Testis (tissue), 3 donors: ENCODE data around the gene CYP26A1. TPM values are rescaled to one million over a fixed set of nuclear protein-coding genes. Genes with fewer than 3 reads are reported as not detected.

Experiments used
- DNase-seq: peaks from one replicate; pipeline ENCODE4 v3.0.0-alpha.2; 2019
- H3K27ac ChIP-seq, 2 donors: fragments of 200-600 bp; sonication (generic); one replicate each; pipeline ENCODE4 v1.5.1; 2019
- H3K27me3 ChIP-seq: fragments of 200-600 bp; sonication (generic); one replicate; pipeline ENCODE4 v1.5.1; 2019
- H3K36me3 ChIP-seq: fragments of 200-600 bp; sonication (generic); one replicate; pipeline ENCODE4 v1.5.1; 2017; ENCODE audit warnings: low read depth; ENCODE audit errors: missing control alignments
- H3K4me1 ChIP-seq: fragments of 200-600 bp; sonication (generic); one replicate; pipeline ENCODE4 v1.5.1; 2019
- H3K4me3 ChIP-seq, 2 donors: fragments of 200-600 bp; sonication (generic); one replicate each; pipeline ENCODE4 v1.5.1; 2017 to 2019
- H3K9me3 ChIP-seq: fragments of 200-600 bp; sonication (generic); one replicate; pipeline ENCODE4 v1.5.1; 2017
- POLR2A ChIP-seq: fragments of 450-650 bp; IDR thresholded peaks from one replicate; pipeline ENCODE4 v1.6.1; 2017; ENCODE audit warnings: antibody characterized with exemption, mild to moderate bottlenecking, moderate library complexity
- WGBS, 2 donors: methylation state at CpG; one replicate each; pipeline ENCODE4 v1.1.5; 2018; 5-methylcytosine and 5-hydroxymethylcytosine counted together
- intact Hi-C: fragments of 100-400 bp; cut with DNase I; formaldehyde crosslinking; loops from one replicate; pipeline ENCODE4 v1.15.1; 2023; ENCODE audit warnings: low total_unique reads
- polyA plus RNA-seq: library from polyadenylated mRNA; stranded (reverse); fragments of 350-450 nt; fragmentation: Illumina TruSeq; extraction: RNeasy Lipid Tissue Mini Kit (QIAGEN cat#74804); gene quantifications from one replicate; pipeline ENCODE4 v1.2.3, GENCODE V29; 2014; ENCODE audit warnings: low read depth, low replicate concordance; ENCODE audit not compliant: insufficient read depth
- total RNA-seq, 2 donors: library from RNA; depleted of rRNA; stranded (reverse); fragments of >200 nt; gene quantifications; one replicate each; pipeline ENCODE4 v1.2.3, GENCODE V29; 2016
- TF ChIP-seq, protein P1 (sequence below), 3 experiments: fragments of 450-650 bp in 2 of 3; fragments of 200-600 bp in 1 of 3; sonication (generic) in 1 of 3; IDR thresholded peaks; one replicate each; pipeline ENCODE4 v1.5.1; 2016 to 2019; ENCODE audit warnings: antibody characterized with exemption in 3 of 3, mild to moderate bottlenecking in 2 of 3, moderate library complexity in 1 of 3

Gene CYP26A1
- total and polyA plus RNA-seq, 3 donors from 2014 or later, result 0.57 TPM; not detected in 2

DNA sequence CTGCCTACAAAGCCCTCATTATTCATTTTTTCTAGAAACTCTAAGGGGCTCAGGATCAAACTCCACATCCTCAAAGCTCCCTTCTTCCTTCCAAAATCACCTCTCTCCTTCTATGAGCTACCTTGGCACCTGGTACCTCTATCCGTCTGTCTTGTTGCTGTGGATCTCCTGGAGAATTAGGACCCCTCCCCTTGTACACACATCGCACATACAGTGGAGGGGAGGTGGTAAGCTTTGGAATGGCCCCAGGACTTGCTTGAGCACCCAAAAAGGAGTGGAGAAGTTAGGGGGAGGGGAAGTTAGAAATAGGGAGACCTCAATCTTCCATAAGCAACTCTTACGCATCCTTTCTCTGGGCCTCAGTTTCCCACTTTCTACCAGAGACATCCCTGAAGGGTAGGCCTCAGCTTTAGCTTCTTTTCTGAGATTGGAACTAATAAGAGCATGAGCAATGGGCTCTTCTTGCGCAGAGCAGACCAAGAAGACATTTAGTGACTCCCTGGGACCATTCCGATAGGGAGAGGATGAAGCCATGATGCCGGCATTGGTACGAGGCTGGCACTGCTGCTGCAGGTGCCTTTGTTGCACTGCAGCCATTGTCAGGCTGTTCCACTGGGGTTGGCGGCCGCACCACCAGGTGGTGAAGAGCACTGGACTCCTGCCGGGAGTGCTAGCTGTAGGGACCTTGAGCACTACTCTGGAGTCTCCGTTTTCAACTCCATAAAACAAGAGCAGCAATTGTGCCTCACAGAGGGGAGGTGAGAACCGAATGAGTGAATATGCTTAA lies 8.6 kb upstream of the CYP26A1 start:
- Histone ChIP-seq H3K4me1 (peaks cover 20% of the 10 kb centered on the region), H3K36me3 (no peaks in the 10 kb centered on the region), H3K27me3 (no peaks in the 10 kb centered on the region), H3K27ac (no peak overlapping the region), H3K4me3 (no peak overlapping the region), H3K9me3 (no peaks in the 10 kb centered on the region)
- TF ChIP-seq POLR2A, result no peak
- TF ChIP-seq, protein P1, sequence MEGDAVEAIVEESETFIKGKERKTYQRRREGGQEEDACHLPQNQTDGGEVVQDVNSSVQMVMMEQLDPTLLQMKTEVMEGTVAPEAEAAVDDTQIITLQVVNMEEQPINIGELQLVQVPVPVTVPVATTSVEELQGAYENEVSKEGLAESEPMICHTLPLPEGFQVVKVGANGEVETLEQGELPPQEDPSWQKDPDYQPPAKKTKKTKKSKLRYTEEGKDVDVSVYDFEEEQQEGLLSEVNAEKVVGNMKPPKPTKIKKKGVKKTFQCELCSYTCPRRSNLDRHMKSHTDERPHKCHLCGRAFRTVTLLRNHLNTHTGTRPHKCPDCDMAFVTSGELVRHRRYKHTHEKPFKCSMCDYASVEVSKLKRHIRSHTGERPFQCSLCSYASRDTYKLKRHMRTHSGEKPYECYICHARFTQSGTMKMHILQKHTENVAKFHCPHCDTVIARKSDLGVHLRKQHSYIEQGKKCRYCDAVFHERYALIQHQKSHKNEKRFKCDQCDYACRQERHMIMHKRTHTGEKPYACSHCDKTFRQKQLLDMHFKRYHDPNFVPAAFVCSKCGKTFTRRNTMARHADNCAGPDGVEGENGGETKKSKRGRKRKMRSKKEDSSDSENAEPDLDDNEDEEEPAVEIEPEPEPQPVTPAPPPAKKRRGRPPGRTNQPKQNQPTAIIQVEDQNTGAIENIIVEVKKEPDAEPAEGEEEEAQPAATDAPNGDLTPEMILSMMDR (IDR thresholded peaks at IDR 0.05), result no peak
- 65 to 73% methylated on average over 12 of the region's 12 CpGs for WGBS, 2 donors
- no peak for DNase-seq
- intact Hi-C loops, result no loop called here

DNA sequence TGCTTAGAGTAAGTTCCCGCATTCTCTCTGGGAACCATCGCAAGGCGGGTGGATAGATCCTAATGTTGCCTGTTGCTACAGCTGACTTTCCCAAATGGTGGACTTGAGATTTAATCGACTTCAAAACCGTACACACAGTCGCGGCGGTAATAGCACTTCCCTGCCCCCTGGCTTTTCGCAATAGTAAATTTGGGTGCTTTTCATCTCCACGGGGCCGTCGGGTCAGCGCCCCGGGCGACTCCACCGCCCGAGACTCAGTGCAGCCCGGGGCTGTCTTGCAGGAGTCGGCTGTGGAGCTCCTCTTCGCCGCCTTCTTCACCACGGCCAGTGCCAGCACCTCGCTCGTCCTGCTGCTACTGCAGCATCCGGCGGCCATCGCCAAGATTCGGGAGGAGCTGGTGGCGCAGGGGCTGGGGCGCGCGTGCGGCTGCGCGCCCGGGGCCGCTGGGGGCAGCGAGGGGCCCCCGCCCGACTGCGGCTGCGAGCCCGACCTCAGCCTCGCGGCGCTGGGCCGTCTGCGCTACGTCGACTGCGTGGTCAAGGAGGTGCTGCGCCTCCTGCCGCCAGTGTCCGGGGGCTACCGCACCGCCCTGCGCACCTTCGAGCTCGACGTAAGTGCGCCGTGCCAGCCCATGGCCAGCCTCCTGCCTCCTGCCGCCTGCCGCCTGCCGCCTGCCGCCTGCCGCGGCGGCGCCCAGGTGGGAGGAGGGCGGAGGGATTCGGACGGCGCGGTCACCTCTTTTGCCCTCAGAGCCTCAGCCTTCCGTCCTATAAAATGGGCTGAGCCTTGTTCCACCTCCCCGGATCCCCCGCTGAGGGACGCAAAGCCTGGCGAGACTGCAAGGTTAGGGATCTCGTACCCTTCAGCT lies 7.8 kb upstream of the CYP26A1 start:
- intact Hi-C loops, result no loop called here
- H3K4me3 ChIP-seq, result no peak overlapping the region
- H3K9me3 ChIP-seq, result no peaks in the 10 kb centered on the region
- H3K27me3 ChIP-seq, result no peaks in the 10 kb centered on the region
- DNase-seq, result no peak
- H3K27ac ChIP-seq, result no peak overlapping the region
- TF ChIP-seq, protein P1 (IDR thresholded peaks at IDR 0.05), result no peak
- TF ChIP-seq POLR2A, result no peak
- peaks cover 20% of the 10 kb centered on the region for H3K4me1 ChIP-seq
- H3K36me3 ChIP-seq, result no peaks in the 10 kb centered on the region
- 44 to 51% methylated on average over 23 to 54 of the region's 81 CpGs for WGBS, 2 donors

DNA sequence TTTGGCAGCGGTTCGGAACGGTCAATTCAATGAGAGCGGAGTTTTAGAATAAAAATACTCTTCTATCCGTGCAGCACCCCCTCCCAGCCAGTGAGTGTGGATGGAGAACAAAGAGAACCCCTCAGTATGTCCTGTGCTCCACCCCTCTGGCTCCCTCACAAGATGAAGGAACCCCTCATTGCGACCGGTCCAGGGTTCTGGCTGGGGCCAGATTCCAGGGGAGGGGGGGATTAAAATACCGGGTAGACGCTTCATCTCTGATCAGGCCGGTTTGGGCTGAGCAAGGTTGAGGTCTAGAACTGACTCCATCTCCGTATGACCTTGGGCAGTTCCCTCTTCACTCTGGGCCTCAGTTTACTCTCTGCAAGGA lies 7.2 kb upstream of the CYP26A1 start:
- H3K4me3 ChIP-seq, result no peak overlapping the region
- TF ChIP-seq POLR2A, result no peak
- TF ChIP-seq, protein P1 (IDR thresholded peaks at IDR 0.05), result no peak

DNA sequence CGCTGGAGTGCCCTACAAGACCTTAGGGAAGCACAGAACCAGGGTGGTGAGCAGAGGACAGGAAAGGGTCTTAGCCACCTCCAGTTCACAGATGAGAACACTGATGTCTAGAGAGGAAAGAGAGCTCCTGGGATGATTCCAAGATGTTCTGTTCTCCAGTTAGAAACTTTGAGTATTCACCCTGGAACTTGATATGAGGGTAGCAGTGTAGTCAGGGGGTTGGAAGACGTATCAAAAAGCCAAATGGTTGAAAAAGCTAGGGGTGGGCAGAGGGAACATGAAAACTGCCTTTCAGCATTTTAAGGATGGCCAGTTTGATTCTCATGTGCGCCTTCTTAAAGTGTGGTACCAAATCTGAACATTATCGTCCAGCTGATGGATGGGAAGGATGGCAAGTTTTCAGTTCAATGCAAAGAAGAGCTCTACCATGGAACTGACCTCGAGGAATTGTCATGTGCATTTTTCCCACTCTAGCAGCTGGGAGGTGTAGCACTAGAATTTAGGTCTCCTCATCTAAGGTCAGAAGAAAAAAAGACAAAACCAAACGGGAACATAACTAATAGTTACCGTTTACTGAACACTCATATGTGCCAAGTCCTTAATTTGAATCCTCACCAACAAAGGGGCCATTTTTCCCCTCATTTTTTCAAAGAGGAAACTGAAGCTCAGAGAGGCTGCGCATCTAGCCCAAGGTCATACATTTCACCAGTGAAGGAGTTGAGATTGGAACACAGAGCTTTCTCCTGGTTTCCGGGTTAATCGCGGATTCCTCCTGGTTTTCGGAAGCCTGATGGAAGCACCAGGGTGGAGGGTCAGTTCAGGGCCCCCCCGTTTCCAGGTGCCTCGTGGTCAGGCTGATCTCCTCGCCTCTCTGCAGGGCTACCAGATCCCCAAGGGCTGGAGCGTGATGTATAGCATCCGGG lies 6.0 kb upstream of the CYP26A1 start:
- Histone ChIP-seq H3K4me1 (peaks cover 22% of the 10 kb centered on the region), H3K27ac (no peak overlapping the region), H3K27me3 (no peaks in the 10 kb centered on the region), H3K9me3 (no peaks in the 10 kb centered on the region), H3K4me3 (peak overlapping the region in 1 of 2 donors; percentile 38), H3K36me3 (no peaks in the 10 kb centered on the region)
- no peak for DNase-seq
- intact Hi-C loops, result no loop called here
- WGBS, 2 donors, result 23 to 25% methylated on average over 12 to 17 of the region's 17 CpGs
- no peak for TF ChIP-seq POLR2A
- TF ChIP-seq, protein P1 (IDR thresholded peaks at IDR 0.05), result no peak

More for the DNA sequence above, 7.2 kb upstream of the CYP26A1 start:
- no peaks in the 10 kb centered on the region for H3K9me3 ChIP-seq
- 46 to 50% methylated on average over 11 of the region's 11 CpGs for WGBS, 2 donors
- intact Hi-C loops, result no loop called here
- no peak for DNase-seq
- H3K4me1 ChIP-seq, result peaks cover 20% of the 10 kb centered on the region
- H3K36me3 ChIP-seq, result no peaks in the 10 kb centered on the region
- H3K27me3 ChIP-seq, result no peaks in the 10 kb centered on the region
- no peak overlapping the region for H3K27ac ChIP-seq
